SU-DHL-6 (cell line): ENCODE results near the gene CNBD2.

ENCODE experiments used
- H2AFZ ChIP-seq: fragments of 200-600 bp; sonication (generic); 2 replicates; pipeline ENCODE4 v1.6.1; 2014; ENCODE audit warnings: low read depth, mild to moderate bottlenecking, moderate library complexity, mixed read lengths, antibody characterized with exemption, low read length; ENCODE audit not compliant: severe bottlenecking
- H3F3A ChIP-seq: fragments of 200-600 bp; shearing (Covaris generic); 2 replicates; pipeline ENCODE4 v1.6.0; 2016; ENCODE audit warnings: antibody characterized with exemption, mild to moderate bottlenecking; ENCODE audit not compliant: insufficient read depth
- H3K27ac ChIP-seq: fragments of 200-600 bp; sonication (generic); 2 replicates; pipeline ENCODE4 v1.5.1; 2016; ENCODE audit warnings: low read depth, mild to moderate bottlenecking, low read length, moderate library complexity, mixed read lengths
- H3K27me3 ChIP-seq: fragments of 200-600 bp; sonication (generic), shearing (Covaris generic); 2 replicates; pipeline ENCODE4 v1.6.0; 2014; ENCODE audit warnings: mild to moderate bottlenecking, low read length
- H3K36me3 ChIP-seq: fragments of 200-600 bp; sonication (generic); 2 replicates; pipeline ENCODE4 v1.6.1; 2014; ENCODE audit warnings: mild to moderate bottlenecking, low read length, mixed read lengths
- H3K4me2 ChIP-seq: fragments of 300-600, 200-600 bp; shearing (Covaris generic), sonication (generic); 2 replicates; pipeline ENCODE4 v1.6.0; 2014; ENCODE audit warnings: low read length, low read depth, mild to moderate bottlenecking; ENCODE audit not compliant: poor library complexity, severe bottlenecking
- H3K4me3 ChIP-seq: fragments of 200-600 bp; sonication (generic); 2 replicates; pipeline ENCODE4 v1.5.1; 2014; ENCODE audit warnings: antibody characterized with exemption, low read length, mild to moderate bottlenecking, mixed read lengths; ENCODE audit not compliant: insufficient read depth, poor library complexity, severe bottlenecking
- H3K79me2 ChIP-seq: fragments of 200-600 bp; sonication (generic); 2 replicates; pipeline ENCODE4 v1.6.1; 2014; ENCODE audit warnings: mild to moderate bottlenecking, low read length, moderate library complexity; ENCODE audit not compliant: insufficient read depth
- H3K9ac ChIP-seq: fragments of 200-600 bp; sonication (generic); 2 replicates; pipeline ENCODE4 v1.7.0; 2014; ENCODE audit warnings: mild to moderate bottlenecking, low read length
- H3K9me2 ChIP-seq: fragments of 200-600 bp; sonication (generic); replicated peaks from 2 replicates; pipeline ENCODE4 v1.6.1; 2014; ENCODE audit warnings: low read length; ENCODE audit not compliant: insufficient read depth
- H3K9me3 ChIP-seq: fragments of 200-600 bp; sonication (generic); 2 replicates; pipeline ENCODE4 v1.6.1; 2014; ENCODE audit warnings: low read length, mixed read lengths; ENCODE audit not compliant: insufficient read depth
- H4K20me1 ChIP-seq: fragments of 200-600 bp; sonication (generic); 2 replicates; pipeline ENCODE4 v1.6.1; 2014; ENCODE audit warnings: low read depth, mild to moderate bottlenecking, antibody characterized with exemption, low read length, moderate library complexity, mixed read lengths
- CTCF ChIP-seq: fragments of 200-600 bp; sonication (generic); IDR thresholded peaks from one replicate; pipeline ENCODE4 v1.5.1; 2017; ENCODE audit warnings: antibody characterized with exemption, mild to moderate bottlenecking, low read length, moderate library complexity; ENCODE audit not compliant: insufficient read depth, poor library complexity, severe bottlenecking
- EZH2phosphoT487 ChIP-seq: fragments of 200-600 bp; sonication (generic), shearing (Covaris generic); conservative IDR thresholded peaks from 2 replicates; pipeline ENCODE4 v1.6.1; 2018; ENCODE audit warnings: mild to moderate bottlenecking, antibody characterized with exemption, low read length, moderate library complexity, mixed read lengths

CNBD2 gene

GRCh38 chr20:36063916-36064657, 95.7 kb downstream of the CNBD2 start:
- H3K27me3 ChIP-seq, result no peaks in the 10 kb centered on the region
- no peaks in the 10 kb centered on the region for H3K9me2 ChIP-seq
- H3K9me3 ChIP-seq, result no peaks in the 10 kb centered on the region
- no peaks in the 10 kb centered on the region for H3K36me3 ChIP-seq
- H3K79me2 ChIP-seq, result no peaks in the 10 kb centered on the region
- no peak overlapping the region for H3K27ac ChIP-seq
- peak overlapping the region; percentile 70 for H3K4me2 ChIP-seq
- no peak for TF ChIP-seq EZH2phosphoT487
- no peak for TF ChIP-seq CTCF
- peak overlapping the region; percentile 42; the same call in 1 of the 2 replicates for H3K9ac ChIP-seq
- H2AFZ ChIP-seq, result peak overlapping the region; percentile 78
- H4K20me1 ChIP-seq, result no peaks in the 10 kb centered on the region
- H3F3A ChIP-seq, result no peaks in the 10 kb centered on the region
- H3K4me3 ChIP-seq, result peak overlapping the region; percentile 54

GRCh38 chr20:36064658-36065426, 96.5 kb downstream of the CNBD2 start:
- peak overlapping the region; percentile 42; the same call in 1 of the 2 replicates for H3K9ac ChIP-seq
- H3K27ac ChIP-seq, result no peak overlapping the region
- no peaks in the 10 kb centered on the region for H3K79me2 ChIP-seq
- H3F3A ChIP-seq, result no peaks in the 10 kb centered on the region
- H3K9me3 ChIP-seq, result no peaks in the 10 kb centered on the region
- H3K4me3 ChIP-seq, result peak overlapping the region; percentile 54
- peak overlapping the region; percentile 78 for H2AFZ ChIP-seq
- peak overlapping the region; percentile 70 for H3K4me2 ChIP-seq
- TF ChIP-seq CTCF (no peak), EZH2phosphoT487 (no peak)
- no peaks in the 10 kb centered on the region for H3K36me3 ChIP-seq
- no peaks in the 10 kb centered on the region for H3K9me2 ChIP-seq
- H4K20me1 ChIP-seq, result no peaks in the 10 kb centered on the region
- H3K27me3 ChIP-seq, result no peaks in the 10 kb centered on the region

- no peaks in the 10 kb centered on the region for H3K27me3 ChIP-seq
- H3K79me2 ChIP-seq, result no peaks in the 10 kb centered on the region
- no peak for TF ChIP-seq EZH2phosphoT487
- no peak for TF ChIP-seq CTCF
- no peak overlapping the region for H3K4me2 ChIP-seq
- no peaks in the 10 kb centered on the region for H3K36me3 ChIP-seq
- no peaks in the 10 kb centered on the region for H4K20me1 ChIP-seq
- H3F3A ChIP-seq, result no peaks in the 10 kb centered on the region
- no peaks in the 10 kb centered on the region for H3K9me2 ChIP-seq
- H3K27ac ChIP-seq, result no peak overlapping the region
- no peak overlapping the region for H2AFZ ChIP-seq
- no peak overlapping the region for H3K9ac ChIP-seq
- no peaks in the 10 kb centered on the region for H3K9me3 ChIP-seq
- no peak overlapping the region for H3K4me3 ChIP-seq
These were observed 97.1 kb downstream of the CNBD2 start for GRCh38 chr20:36065427-36065998.
